Amygdala (tissue), 56 donors: ENCODE measurements around the gene C17orf67.

Source experiments
- DNase-seq, 56 donors: peaks; one replicate each; lab custom pipeline; 2025; lab: John Stamatoyannopoulos, UW

Gene C17orf67

GRCh38 chr17:56810343-56810742 is 23.4 kb downstream of the C17orf67 start:
- DNase-seq, result no peak

DNA sequence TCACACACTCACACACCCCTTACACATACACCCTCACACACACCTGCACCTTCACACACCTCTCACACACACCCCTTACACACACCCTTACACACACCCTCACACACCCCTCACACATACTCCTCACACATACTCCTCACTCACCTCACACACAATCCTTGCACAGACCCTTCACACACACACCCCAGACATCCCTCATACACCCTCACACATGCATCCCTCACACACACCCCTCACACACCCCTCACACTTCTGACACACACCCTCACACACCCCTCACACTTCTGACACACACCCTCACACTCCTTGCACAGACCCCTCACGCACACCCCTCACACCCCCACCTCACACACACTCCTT is 23.9 kb downstream of the C17orf67 start:
- no peak for DNase-seq

DNA sequence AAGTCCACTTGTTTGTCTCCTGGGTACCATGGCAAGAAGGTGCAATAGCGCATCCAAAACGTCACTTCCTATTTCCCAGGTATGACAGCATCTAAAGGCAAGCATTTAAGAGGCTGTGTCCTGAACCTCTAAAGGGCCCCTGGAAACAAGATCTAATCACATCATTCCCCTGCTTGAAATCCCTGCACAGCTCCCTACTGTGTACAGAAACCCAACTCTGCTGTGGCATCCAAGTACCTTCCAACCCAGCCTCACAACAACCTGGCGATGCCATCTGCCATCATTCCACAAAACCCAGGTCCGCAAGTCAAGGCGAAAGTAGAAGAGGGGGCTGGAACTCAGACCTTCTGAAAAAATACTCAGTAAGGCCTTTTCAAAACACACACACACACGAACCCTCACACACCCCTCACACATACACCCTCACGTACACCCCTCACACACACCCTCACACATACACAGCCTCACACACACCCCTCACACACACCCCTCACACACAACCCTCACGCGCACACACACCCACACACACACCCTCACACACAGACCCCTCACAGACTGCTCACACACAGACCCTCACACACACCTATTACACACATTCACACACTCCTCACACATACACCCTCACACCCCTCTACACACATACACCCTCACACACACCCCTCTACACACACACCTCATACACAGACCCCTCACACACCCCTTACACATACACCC is 24.5 kb downstream of the C17orf67 start:
- no peak for DNase-seq

GRCh38 chr17:56808503-56808902 is 25.2 kb downstream of the C17orf67 start:
- DNase-seq, result no peak

DNA sequence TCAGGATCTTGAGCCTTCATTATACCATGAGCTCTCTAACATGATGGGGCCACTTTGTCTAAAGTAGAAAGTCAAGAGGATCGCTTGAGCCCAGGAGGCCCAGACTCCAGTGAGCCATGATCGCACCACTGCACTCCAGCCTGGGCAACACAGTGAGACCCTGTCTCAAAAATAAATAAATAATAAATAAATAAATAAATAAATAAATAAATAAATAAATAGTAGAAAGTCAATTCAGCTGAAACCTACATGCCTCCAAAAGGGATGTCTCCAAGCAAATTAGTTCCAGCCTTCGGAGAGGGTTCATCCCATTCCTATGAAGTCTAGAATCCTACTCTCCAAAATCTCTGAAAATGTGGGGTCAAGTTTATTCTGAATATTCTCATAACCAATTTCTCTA is 26.0 kb downstream of the C17orf67 start:
- no peak for DNase-seq

DNA sequence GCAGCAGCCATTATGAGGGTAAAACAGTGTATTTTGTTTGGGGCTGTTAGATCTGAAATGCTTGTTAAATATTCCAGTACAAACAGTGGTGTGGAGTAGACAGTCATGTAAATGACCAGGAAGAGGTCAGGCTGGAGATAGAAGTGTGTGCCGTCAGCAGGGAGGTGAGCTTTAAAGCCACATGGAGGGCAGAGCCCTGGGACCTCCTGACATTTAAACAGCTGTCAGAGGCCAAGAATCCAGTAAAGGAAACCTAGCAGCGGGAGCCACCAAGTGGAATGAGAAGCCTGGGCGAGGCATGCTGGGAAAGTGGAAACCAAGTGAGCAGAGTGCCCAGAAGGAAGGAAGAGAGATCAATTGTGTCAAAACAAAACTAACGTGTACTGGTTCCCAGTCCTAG is 26.8 kb downstream of the C17orf67 start:
- DNase-seq, result no peak

DNA sequence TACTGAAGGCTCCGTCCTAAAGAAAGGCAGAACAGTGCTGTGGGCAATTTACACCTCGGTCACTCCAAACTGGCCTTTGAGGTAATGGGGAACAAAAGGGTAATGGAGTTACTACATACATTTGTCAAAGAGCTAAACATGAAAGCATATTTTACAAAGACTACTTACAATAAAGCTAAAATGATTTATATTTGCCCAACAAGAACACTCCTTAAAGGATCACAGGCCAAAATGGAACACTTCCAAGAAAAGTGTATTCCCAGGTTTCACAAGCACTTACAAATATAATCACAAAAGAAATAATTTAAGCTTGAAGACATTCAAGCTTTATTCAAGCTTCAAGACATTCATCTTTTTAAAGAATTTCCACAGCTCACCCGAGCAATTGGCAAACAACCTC is 29.3 kb downstream of the C17orf67 start:
- no peak for DNase-seq

- DNase-seq, result no peak
These were observed 30.6 kb downstream of the C17orf67 start for GRCh38 chr17:56803071-56803470.

DNA sequence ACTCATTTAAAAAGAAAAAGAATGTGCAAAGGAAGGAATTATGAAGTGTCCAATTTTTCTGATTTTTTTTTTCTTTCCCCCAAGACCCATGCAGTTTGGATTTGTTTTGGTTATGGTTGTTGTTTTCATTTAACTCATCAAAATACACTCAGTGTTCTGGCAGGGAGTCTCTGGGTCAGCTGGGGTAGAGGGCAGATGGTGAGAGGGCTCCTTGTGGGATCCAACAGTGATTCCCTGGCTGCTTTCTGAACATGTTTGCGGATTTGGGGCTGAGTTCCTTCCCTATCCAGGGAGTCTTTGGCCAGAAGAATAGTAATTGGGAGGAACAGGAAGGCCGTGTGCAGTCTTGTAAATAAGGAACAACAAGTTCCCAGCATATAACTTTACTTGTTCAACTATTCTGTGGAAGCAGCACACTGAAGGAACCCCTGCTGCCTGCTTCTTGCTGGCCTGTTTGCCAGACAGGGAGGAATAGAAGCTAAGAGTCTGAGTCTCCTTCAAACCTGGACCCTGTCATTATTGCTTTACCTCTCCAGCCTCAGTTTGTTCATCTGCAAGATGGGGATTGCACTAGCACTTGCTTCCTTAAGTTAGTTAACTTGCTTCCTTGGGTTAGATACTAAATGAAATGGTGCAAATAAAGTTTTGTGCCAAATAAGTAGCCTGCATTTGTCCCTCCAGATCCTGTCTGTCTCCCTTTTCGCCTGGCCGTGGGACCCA is 32.1 kb downstream of the C17orf67 start:
- DNase-seq, result no peak

- no peak for DNase-seq
These were observed 34.8 kb downstream of the C17orf67 start for GRCh38 chr17:56798916-56799315.

GRCh38 chr17:56796536-56796935 is 37.2 kb downstream of the C17orf67 start:
- DNase-seq, result no peak

DNA sequence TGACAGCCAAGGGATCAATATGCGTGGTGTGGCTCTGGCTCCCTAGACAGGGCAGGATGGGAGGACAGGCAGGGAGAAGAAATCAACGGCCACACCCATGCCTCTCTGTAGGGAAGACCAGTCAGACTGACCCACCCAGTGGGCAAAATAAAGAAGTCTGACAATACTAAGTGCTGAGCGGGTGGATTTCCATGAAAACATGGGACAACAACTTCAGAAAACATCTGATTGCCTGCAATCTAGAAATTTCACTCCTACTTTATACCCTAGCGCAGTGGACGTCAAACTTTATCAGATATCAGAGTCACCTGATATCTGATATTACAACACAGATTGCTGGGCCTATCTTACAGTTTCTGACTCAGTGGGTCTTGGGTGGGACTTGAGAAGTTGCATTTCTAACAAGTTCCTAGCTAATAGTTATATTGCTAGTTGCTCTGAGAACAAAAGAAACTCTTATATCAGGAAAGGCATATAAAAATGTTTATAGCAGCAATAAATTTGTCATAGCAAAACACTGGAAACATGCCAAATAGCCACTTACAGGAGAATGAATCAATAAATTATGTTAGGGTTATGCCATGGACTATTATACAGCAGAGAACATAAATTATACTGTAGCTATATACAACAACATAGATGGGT is 38.4 kb downstream of the C17orf67 start:
- no peak for DNase-seq

- DNase-seq, result no peak
These were observed 39.8 kb downstream of the C17orf67 start for GRCh38 chr17:56793957-56794356.

DNA sequence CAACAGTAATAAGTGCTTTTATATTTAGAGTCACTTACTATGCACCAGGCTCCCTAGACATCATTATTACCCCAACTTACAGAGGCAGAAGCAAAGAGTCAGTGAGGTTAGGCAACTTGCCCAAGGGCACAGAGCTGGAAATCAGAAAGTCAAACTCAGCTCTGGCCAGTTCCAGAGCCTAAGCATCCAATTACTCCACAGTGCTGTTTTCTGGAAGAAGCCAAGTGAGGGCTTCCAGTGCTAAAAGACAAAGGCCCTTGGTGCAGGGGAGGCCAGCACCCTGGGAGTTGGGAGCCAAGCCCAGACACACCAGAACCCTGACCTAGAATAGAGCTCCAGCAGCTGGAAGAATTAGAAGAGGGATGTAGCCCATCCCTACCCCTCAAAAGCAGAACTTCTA is 40.2 kb downstream of the C17orf67 start:
- DNase-seq, result peak in 3 of 56 donors; percentile 4 to 8 (median 7)

GRCh38 chr17:56792267-56792666 is 41.5 kb downstream of the C17orf67 start:
- no peak for DNase-seq

GRCh38 chr17:56786989-56787482 is 46.7 kb downstream of the C17orf67 start:
- no peak for DNase-seq

DNA sequence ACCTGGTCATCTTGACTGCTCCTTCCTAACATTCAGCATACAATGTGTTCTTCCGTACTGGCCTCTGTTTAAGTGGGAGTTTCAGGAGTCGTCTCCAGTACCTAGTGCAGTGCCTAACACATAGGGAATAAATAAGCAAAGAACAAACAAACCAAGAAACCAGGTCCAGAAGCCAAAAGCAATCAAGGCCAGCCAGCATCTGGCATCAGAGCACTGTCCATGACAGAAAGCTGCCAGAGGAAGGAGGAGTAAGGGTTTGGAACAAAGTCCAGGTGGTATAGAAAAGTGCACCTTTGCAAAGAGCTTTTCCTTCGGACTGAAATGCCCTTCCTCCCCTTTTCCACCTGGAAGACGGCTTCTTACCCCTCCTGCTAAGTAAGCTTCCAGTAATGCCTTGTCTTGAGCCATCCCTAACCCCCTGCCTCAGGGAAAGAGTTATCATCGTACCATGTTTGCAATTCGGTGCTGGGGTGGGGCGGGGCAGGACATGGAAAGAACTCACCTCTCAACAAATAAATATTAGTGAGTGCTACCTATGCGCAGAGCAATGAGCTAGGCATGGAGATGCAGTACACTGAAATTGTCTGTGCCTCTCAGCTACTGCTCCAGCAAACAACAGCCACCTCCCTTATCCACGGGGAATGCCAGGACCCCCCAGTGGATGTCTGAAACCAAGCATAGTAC is 47.6 kb downstream of the C17orf67 start:
- no peak for DNase-seq

DNA sequence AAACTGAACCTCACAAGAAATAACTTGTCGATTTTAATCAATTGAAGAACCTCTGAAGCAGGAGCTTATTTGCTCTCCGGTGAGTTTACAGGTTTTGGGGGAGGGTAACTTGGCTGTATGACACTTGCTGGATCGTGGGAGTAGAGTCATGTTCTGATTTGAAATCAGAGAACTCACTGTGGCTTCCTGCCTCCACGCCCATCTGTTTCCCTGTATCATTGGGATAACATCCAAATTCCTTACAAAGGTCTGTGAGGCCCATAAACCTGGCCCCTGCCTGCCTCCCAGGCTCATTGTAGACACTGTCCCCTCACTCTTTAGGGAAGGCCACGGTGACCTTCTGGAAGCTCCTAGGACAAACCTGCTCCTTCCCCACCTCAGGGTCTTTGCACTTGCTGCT is 48.3 kb downstream of the C17orf67 start:
- peak in 1 of 56 donors; percentile 7 for DNase-seq

DNA sequence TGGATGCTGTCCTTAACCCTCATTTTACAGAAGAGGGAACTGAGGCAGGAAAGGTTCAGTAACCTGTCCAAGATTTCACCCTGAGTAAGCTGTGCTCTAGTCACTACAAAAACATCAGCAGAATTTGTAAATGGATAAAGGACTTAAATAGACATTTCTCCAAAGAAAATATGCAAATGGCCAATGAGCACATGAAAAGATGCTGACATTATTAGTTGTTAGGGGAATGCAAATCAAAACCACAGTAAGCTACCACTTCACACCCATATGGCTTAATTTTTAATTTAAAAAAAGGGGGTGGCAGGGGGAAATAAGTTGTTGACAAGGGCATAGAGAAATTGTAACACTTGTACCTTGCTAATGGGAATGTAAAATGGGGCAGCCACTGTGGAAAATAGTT is 51.4 kb downstream of the C17orf67 start:
- DNase-seq, result no peak

- no peak for DNase-seq
These were observed 51.8 kb downstream of the C17orf67 start for GRCh38 chr17:56781906-56782305.
